AG09309 (cell line): ENCODE measurements around the gene STK39.

Experiments used
- DNase-seq: peaks from one replicate; pipeline ENCODE4 v3.0.0-alpha.2; 2010; ENCODE audit warnings: low read depth
- H3K4me3 ChIP-seq: 2 replicates; pipeline ENCODE4 v1.5.1; 2011; ENCODE audit warnings: mild to moderate bottlenecking, low read depth, low read length, moderate library complexity; ENCODE audit not compliant: control insufficient read depth
- CTCF ChIP-seq: IDR thresholded peaks from 2 replicates; pipeline ENCODE4 v1.5.1; 2011; ENCODE audit warnings: mild to moderate bottlenecking, low read depth, low read length, inconsistent platforms; ENCODE audit not compliant: insufficient read depth, control insufficient read depth; ENCODE audit errors: missing control alignments

The STK39 gene

DNA sequence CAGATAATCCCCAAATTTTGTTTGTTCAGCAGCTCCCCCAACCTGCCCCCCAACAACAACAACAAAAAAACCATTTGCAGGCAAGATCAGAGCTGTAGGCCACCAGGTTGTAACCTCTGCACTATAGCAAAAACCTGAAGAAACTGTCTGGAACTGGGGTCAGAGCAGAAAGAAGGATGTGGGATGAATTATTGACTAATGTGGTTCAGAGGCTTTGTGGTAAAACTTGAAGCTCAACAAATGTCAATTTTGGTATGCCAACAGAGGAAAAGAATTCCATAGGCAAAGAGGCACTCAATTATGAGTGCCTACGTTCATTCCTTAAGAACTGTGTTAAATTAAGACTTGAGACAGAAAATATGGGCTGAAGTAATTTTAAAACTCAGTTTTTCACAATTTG lies 255.1 kb downstream of the STK39 start:
- no peak for DNase-seq
- H3K4me3 ChIP-seq, result no peak overlapping the region
- TF ChIP-seq CTCF, result no peak

- DNase-seq, result no peak
- H3K4me3 ChIP-seq, result no peak overlapping the region
- TF ChIP-seq CTCF, result no peak
These were observed 257.3 kb downstream of the STK39 start for GRCh38 chr2:167990062-167990461.

- H3K4me3 ChIP-seq, result no peak overlapping the region
These were observed 259.1 kb downstream of the STK39 start for GRCh38 chr2:167988296-167988695.

GRCh38 chr2:167987558-167987957 lies 259.8 kb downstream of the STK39 start:
- no peak for DNase-seq
- no peak overlapping the region for H3K4me3 ChIP-seq
- no peak for TF ChIP-seq CTCF

More at GRCh38 chr2:167988296-167988695, 259.1 kb downstream of the STK39 start:
- no peak for DNase-seq
- no peak for TF ChIP-seq CTCF

- DNase-seq, result no peak
- no peak for TF ChIP-seq CTCF
- H3K4me3 ChIP-seq, result no peak overlapping the region
These were observed 260.4 kb downstream of the STK39 start for GRCh38 chr2:167987026-167987425.

GRCh38 chr2:167986223-167986622 lies 261.2 kb downstream of the STK39 start:
- no peak for TF ChIP-seq CTCF
- no peak for DNase-seq
- H3K4me3 ChIP-seq, result no peak overlapping the region

GRCh38 chr2:167981945-167982344 lies 265.4 kb downstream of the STK39 start:
- no peak for TF ChIP-seq CTCF
- no peak for DNase-seq
- no peak overlapping the region for H3K4me3 ChIP-seq
